HepG2 (cell line): ENCODE measurements around the gene MED12L. TPM values are rescaled to one million over a fixed set of nuclear protein-coding genes. Genes with fewer than 3 reads are reported as not detected.

ENCODE experiments used
- ATAC-seq: fragments of 200-7000 bp; cut with Tn5 transposase; 3 replicates; pipeline ENCODE4 v1.9.1; 2020; ENCODE audit warnings: mild to moderate bottlenecking, moderate library complexity
- BruUV-seq: library from RNA; stranded (reverse); fragments of 400-500 nt; replicated peaks from 2 replicates; lab custom pipeline; 2021; lab: Mats Ljungman, UMichigan
- CTCF ChIA-PET: fragments of 300-600 bp; formaldehyde crosslinking; extraction: SDS; loops from one replicate; lab custom pipeline; 2021; ENCODE audit warnings: low total read pairs, inconsistent platforms, low intra/inter-chr PET ratio; lab: Yijun Ruan, JAX
- POLR2A ChIA-PET: fragments of 350-600 bp; sonication (Branson Sonifier 250); formaldehyde crosslinking; loops from one replicate; lab custom pipeline; 2020; ENCODE audit warnings: antibody characterized with exemption, inconsistent platforms; lab: Yijun Ruan, JAX
- DNase-seq: peaks from one replicate; pipeline ENCODE4 v3.0.0-alpha.2; 2015; ENCODE audit warnings: low spot score
- FAIRE-seq: peaks from 3 replicates; lab custom pipeline; 2011; peaks lifted over from hg19 to GRCh38; lab: Jason Lieb, UNC
- H2AFZ ChIP-seq: one replicate; pipeline ENCODE4 v1.6.1; 2011; ENCODE audit warnings: low read length, inconsistent platforms
- H3K27ac ChIP-seq: fragments of 300-600 bp; 3 replicates; pipeline ENCODE4 v1.8.0; 2011; ENCODE audit warnings: mixed run types, mild to moderate bottlenecking, mixed read lengths, low read length, inconsistent platforms; ENCODE audit not compliant: insufficient read depth; ENCODE audit errors: extremely low read length
- H3K27me3 ChIP-seq, 2 experiments: fragments of 200-600 bp in 1 of 2; 2 replicates in 1 of 2; 3 replicates in 1 of 2; pipeline versions ENCODE4 v1.6.0 to v1.8.0; 2011; ENCODE audit warnings: low read length in 2 of 2, mild to moderate bottlenecking in 2 of 2, moderate library complexity in 2 of 2, inconsistent platforms in 1 of 2; ENCODE audit not compliant: insufficient read depth in 2 of 2, control insufficient read depth in 1 of 2
- H3K36me3 ChIP-seq, 2 experiments: fragments of 200-600 bp in 1 of 2; replicated peaks in 1 of 2; 2 replicates in 1 of 2; 3 replicates in 1 of 2; pipeline versions ENCODE4 v1.5.1 to v1.8.0; 2011; ENCODE audit warnings: low read length in 2 of 2, inconsistent platforms in 1 of 2; ENCODE audit not compliant: insufficient read depth in 2 of 2, control insufficient read depth in 1 of 2
- H3K4me1 ChIP-seq: 2 replicates; pipeline ENCODE4 v1.5.1; 2012; ENCODE audit warnings: low read length, inconsistent platforms; ENCODE audit not compliant: insufficient read depth
- H3K4me2 ChIP-seq: 2 replicates; pipeline ENCODE4 v1.6.0; 2011; ENCODE audit warnings: low read depth, low read length, inconsistent platforms
- H3K4me3 ChIP-seq, 3 experiments: fragments of 200-600 bp in 1 of 3; sonication (generic), shearing (Covaris generic) in 1 of 3; replicated peaks in 1 of 3; 2 replicates each; pipeline ENCODE4 v1.5.1; 2011 to 2016; ENCODE audit warnings: low read length in 3 of 3, inconsistent platforms in 2 of 3, low read depth in 2 of 3, mild to moderate bottlenecking in 2 of 3, control low read depth in 1 of 3, mixed read lengths in 1 of 3; ENCODE audit not compliant: insufficient read depth in 1 of 3
- H3K79me2 ChIP-seq: one replicate; pipeline ENCODE4 v1.6.1; 2011; ENCODE audit warnings: low read length, inconsistent platforms; ENCODE audit not compliant: insufficient read depth
- H3K9ac ChIP-seq: 2 replicates; pipeline ENCODE4 v1.6.0; 2011; ENCODE audit warnings: mild to moderate bottlenecking, low read depth, low read length, inconsistent platforms; ENCODE audit not compliant: insufficient read depth
- H3K9me3 ChIP-seq: 2 replicates; pipeline ENCODE4 v1.5.1; 2012; ENCODE audit warnings: mild to moderate bottlenecking, low read length
- H4K20me1 ChIP-seq: 2 replicates; pipeline ENCODE4 v1.6.0; 2011; ENCODE audit warnings: inconsistent platforms, mild to moderate bottlenecking, low read length, moderate library complexity; ENCODE audit not compliant: insufficient read depth
- FOXM1 ChIP-seq: sonication (generic); formaldehyde crosslinking; IDR thresholded peaks from 2 replicates; pipeline ENCODE4 v1.5.0; 2020; ENCODE audit warnings: missing genetic modification reagents
- GFI1 ChIP-seq: sonication (generic); formaldehyde crosslinking; IDR thresholded peaks from 2 replicates; pipeline ENCODE4 v1.5.0; 2020; ENCODE audit warnings: missing genetic modification reagents, mild to moderate bottlenecking, borderline replicate concordance
- MED8 ChIP-seq: sonication (generic); formaldehyde crosslinking; IDR thresholded peaks from 2 replicates; pipeline ENCODE4 v1.8.1; 2023; ENCODE audit warnings: mild to moderate bottlenecking, missing genetic modification reagents; ENCODE audit not compliant: insufficient replicate concordance
- NR1H2 ChIP-seq: sonication (generic); formaldehyde crosslinking; IDR thresholded peaks from 2 replicates; pipeline ENCODE4 v1.8.1; 2022; ENCODE audit warnings: low read depth, missing genetic modification reagents, borderline replicate concordance
- SRF ChIP-seq: IDR thresholded peaks from 2 replicates; pipeline ENCODE4 v1.6.1; 2011; ENCODE audit warnings: mild to moderate bottlenecking, low read depth, low read length, moderate library complexity
- TARDBP ChIP-seq: sonication (generic); formaldehyde crosslinking; IDR thresholded peaks from 2 replicates; pipeline ENCODE4 v1.8.0; 2022; ENCODE audit warnings: mild to moderate bottlenecking, missing genetic modification reagents
- WIZ ChIP-seq: sonication (generic); formaldehyde crosslinking; IDR thresholded peaks from 2 replicates; pipeline ENCODE4 v1.5.1; 2020; ENCODE audit warnings: mild to moderate bottlenecking, missing genetic modification reagents
- YY1 ChIP-seq: IDR thresholded peaks from 2 replicates; pipeline ENCODE4 v1.6.1; 2011; ENCODE audit warnings: low read length, low read depth, moderate library complexity, mild to moderate bottlenecking; ENCODE audit not compliant: insufficient read depth, insufficient replicate concordance
- ZMYM3 ChIP-seq: sonication (generic); formaldehyde crosslinking; IDR thresholded peaks from 2 replicates; pipeline ENCODE4 v1.5.1; 2020; ENCODE audit warnings: mild to moderate bottlenecking, missing genetic modification reagents
- in situ Hi-C: cut with HindIII; loops from 2 replicates; pipeline ENCODE4 v1.10.0; 2017; ENCODE audit warnings: low pct_unique_long_range_greater_than_20kb; ENCODE audit not compliant: extremely low pct_ligation_motif_present
- intact Hi-C: fragments of 100-400 bp; cut with micrococcal nuclease; formaldehyde crosslinking; loops from one replicate; pipeline ENCODE4 v1.10.0; 2022; ENCODE audit not compliant: unreplicated experiment
- polyA plus RNA-seq, 8 experiments: library from polyadenylated mRNA; depleted of rRNA in 3 of 8; stranded (reverse) in 7 of 8; unstranded in 1 of 8; fragments of >200 nt; fragmentation: Illumina TruSeq in 4 of 8; extraction: Trizol in 4 of 8; gene quantifications; 2 replicates each; pipeline versions ENCODE4 v1.2.1 to v1.2.3, GENCODE V29; 2011 to 2016; ENCODE audit warnings: low read depth in 4 of 8, missing spikeins in 1 of 8, mixed read lengths in 1 of 8; ENCODE audit not compliant: insufficient read depth in 1 of 8
- total RNA-seq, 5 experiments: library from RNA; depleted of rRNA; stranded (reverse); fragments of >200 nt; fragmentation: Illumina TruSeq; extraction: Trizol; gene quantifications; 2 replicates each; pipeline ENCODE4 v1.2.3, GENCODE V29; 2016; ENCODE audit warnings: low read depth in 1 of 5
- TF ChIP-seq, protein P1 (sequence below): IDR thresholded peaks from 2 replicates; pipeline ENCODE4 v1.6.1; 2012; ENCODE audit warnings: low read length, improper control_type of control experiment
- TF ChIP-seq, protein P2 (sequence below): sonication (generic); formaldehyde crosslinking; IDR thresholded peaks from 2 replicates; pipeline ENCODE4 v1.4.0; 2020; ENCODE audit warnings: mild to moderate bottlenecking, missing genetic modification reagents
- TF ChIP-seq, protein P3 (sequence below): sonication (generic); formaldehyde crosslinking; IDR thresholded peaks from 2 replicates; pipeline ENCODE4 v1.4.0; 2020; ENCODE audit warnings: mild to moderate bottlenecking, missing genetic modification reagents
- TF ChIP-seq, protein P4 (sequence below): sonication (generic); formaldehyde crosslinking; IDR thresholded peaks from 2 replicates; pipeline ENCODE4 v1.8.1; 2022; ENCODE audit warnings: low read depth, mild to moderate bottlenecking, missing genetic modification reagents

Gene MED12L
- total and polyA plus RNA-seq, 2 of the 13 experiments (the other 11 are each of a cell fraction or from before 2014, with no cell fraction given): 0.07 to 0.64 TPM

DNA sequence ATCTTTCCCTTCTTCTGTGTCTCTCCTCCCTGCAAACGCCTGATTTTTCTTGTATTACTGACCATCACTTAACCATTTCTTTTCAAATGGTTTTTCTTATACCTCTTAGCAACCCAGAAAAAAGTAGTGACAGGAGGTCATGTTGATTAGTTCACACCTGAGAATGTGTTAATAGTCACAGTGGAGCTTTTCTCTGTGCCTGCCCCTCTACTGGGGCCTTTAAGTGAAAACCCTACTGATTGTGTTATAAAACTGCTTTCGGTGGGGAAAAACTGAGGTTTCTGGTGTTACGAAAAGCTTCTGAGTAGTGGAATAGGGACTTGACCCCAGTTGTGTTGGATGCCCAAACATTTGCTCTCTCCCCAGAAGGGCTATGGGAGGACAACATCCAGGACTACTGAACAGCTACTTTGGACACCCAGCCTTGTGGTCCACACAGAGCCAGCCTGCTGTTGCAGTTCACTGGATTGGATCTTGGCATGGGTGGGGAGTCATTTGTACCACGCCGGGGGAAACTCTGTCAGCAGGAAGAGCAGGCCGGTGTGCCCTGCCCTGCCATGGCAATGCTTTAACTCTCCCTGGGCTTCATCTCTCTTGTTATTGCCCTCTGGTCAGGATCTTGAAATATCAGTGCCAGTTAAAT is 220.8 kb downstream of the MED12L start (continued):
- TF ChIP-seq, protein P1, sequence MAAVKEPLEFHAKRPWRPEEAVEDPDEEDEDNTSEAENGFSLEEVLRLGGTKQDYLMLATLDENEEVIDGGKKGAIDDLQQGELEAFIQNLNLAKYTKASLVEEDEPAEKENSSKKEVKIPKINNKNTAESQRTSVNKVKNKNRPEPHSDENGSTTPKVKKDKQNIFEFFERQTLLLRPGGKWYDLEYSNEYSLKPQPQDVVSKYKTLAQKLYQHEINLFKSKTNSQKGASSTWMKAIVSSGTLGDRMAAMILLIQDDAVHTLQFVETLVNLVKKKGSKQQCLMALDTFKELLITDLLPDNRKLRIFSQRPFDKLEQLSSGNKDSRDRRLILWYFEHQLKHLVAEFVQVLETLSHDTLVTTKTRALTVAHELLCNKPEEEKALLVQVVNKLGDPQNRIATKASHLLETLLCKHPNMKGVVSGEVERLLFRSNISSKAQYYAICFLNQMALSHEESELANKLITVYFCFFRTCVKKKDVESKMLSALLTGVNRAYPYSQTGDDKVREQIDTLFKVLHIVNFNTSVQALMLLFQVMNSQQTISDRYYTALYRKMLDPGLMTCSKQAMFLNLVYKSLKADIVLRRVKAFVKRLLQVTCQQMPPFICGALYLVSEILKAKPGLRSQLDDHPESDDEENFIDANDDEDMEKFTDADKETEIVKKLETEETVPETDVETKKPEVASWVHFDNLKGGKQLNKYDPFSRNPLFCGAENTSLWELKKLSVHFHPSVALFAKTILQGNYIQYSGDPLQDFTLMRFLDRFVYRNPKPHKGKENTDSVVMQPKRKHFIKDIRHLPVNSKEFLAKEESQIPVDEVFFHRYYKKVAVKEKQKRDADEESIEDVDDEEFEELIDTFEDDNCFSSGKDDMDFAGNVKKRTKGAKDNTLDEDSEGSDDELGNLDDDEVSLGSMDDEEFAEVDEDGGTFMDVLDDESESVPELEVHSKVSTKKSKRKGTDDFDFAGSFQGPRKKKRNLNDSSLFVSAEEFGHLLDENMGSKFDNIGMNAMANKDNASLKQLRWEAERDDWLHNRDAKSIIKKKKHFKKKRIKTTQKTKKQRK: no peak

DNA sequence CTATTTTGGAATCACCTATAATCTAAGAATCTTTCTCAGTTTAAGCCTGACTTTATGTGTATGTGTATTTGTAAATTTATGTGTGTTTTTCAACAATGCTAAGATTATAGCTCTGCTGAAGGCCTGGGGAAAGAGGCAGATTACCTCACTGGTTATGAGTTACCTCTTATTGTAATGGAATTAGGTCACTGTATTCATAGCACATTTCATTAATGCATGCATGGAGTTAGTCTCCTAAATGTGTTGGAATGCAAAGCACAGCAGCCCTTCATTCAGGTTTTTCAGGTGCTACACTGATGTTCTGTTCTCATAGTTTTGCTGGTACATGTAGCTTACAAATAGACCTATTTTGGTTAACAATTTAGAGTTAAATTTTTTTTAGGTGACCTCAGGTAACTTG is 221.7 kb downstream of the MED12L start:
- BruUV-seq: no TSS peak
- intact Hi-C loops (no loop called here), in situ Hi-C loops (no loop called here)
- H4K20me1 ChIP-seq: no peaks in the 10 kb centered on the region
- ATAC-seq (no peak), DNase-seq (no peak), FAIRE-seq (no peak)
- no peak overlapping the region for H2AFZ ChIP-seq
- POLR2A ChIA-PET: no interaction called here
- H3K4me3 ChIP-seq: no peak overlapping the region
- CTCF ChIA-PET: no interaction called here
- H3K4me2 ChIP-seq: no peak overlapping the region
- no peaks in the 10 kb centered on the region for H3K79me2 ChIP-seq
- H3K9ac ChIP-seq: no peak overlapping the region
- peaks cover 10% of the 10 kb centered on the region for H3K4me1 ChIP-seq
- H3K27me3 ChIP-seq: no peaks in the 10 kb centered on the region
- no peaks in the 10 kb centered on the region for H3K9me3 ChIP-seq
- H3K27ac ChIP-seq: no peak overlapping the region
- no peaks in the 10 kb centered on the region for H3K36me3 ChIP-seq
- no peak for TF ChIP-seq TARDBP (CRISPR knock-in tag)
- TF ChIP-seq MED8 (CRISPR knock-in tag): no peak
- no peak for TF ChIP-seq FOXM1
- TF ChIP-seq, protein P2, sequence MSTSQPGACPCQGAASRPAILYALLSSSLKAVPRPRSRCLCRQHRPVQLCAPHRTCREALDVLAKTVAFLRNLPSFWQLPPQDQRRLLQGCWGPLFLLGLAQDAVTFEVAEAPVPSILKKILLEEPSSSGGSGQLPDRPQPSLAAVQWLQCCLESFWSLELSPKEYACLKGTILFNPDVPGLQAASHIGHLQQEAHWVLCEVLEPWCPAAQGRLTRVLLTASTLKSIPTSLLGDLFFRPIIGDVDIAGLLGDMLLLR: no peak
- no peak for TF ChIP-seq YY1
- TF ChIP-seq, protein P3, sequence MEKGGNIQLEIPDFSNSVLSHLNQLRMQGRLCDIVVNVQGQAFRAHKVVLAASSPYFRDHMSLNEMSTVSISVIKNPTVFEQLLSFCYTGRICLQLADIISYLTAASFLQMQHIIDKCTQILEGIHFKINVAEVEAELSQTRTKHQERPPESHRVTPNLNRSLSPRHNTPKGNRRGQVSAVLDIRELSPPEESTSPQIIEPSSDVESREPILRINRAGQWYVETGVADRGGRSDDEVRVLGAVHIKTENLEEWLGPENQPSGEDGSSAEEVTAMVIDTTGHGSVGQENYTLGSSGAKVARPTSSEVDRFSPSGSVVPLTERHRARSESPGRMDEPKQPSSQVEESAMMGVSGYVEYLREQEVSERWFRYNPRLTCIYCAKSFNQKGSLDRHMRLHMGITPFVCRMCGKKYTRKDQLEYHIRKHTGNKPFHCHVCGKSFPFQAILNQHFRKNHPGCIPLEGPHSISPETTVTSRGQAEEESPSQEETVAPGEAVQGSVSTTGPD (CRISPR knock-in tag): no peak
- no peak for TF ChIP-seq NR1H2 (CRISPR knock-in tag)
- no peak for TF ChIP-seq WIZ (CRISPR knock-in tag)
- no peak for TF ChIP-seq SRF
- TF ChIP-seq, protein P4, sequence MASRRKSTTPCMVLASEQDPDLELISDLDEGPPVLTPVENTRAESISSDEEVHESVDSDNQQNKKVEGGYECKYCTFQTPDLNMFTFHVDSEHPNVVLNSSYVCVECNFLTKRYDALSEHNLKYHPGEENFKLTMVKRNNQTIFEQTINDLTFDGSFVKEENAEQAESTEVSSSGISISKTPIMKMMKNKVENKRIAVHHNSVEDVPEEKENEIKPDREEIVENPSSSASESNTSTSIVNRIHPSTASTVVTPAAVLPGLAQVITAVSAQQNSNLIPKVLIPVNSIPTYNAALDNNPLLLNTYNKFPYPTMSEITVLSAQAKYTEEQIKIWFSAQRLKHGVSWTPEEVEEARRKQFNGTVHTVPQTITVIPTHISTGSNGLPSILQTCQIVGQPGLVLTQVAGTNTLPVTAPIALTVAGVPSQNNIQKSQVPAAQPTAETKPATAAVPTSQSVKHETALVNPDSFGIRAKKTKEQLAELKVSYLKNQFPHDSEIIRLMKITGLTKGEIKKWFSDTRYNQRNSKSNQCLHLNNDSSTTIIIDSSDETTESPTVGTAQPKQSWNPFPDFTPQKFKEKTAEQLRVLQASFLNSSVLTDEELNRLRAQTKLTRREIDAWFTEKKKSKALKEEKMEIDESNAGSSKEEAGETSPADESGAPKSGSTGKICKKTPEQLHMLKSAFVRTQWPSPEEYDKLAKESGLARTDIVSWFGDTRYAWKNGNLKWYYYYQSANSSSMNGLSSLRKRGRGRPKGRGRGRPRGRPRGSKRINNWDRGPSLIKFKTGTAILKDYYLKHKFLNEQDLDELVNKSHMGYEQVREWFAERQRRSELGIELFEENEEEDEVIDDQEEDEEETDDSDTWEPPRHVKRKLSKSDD (CRISPR knock-in tag): no peak
- TF ChIP-seq ZMYM3: no peak
- TF ChIP-seq GFI1 (CRISPR knock-in tag): no peak
